Measurements from ENCODE around the gene KCNS3. TPM values are rescaled to one million over a fixed set of nuclear protein-coding genes. Genes with fewer than 3 reads are reported as not detected.

KCNS3 gene
- total RNA-seq, 1 experiment from 2014 or later = 28.8 TPM

- Histone ChIP-seq H3K4me1 (replicated peaks; ENCODE audit: insufficient read depth) (no peaks in the 10 kb centered on the region), H3K79me2 (ENCODE audit: low read depth) (no peaks in the 10 kb centered on the region), H3K4me2 (no peak overlapping the region), H3K27ac (no peak overlapping the region), H3K36me3 (ENCODE audit: low read depth) (no peaks in the 10 kb centered on the region), H2AFZ (no peak overlapping the region), H4K20me1 (ENCODE audit: insufficient read depth) (no peaks in the 10 kb centered on the region), H3F3A (ENCODE audit: insufficient read depth, low read depth) (no peaks in the 10 kb centered on the region), H3K27me3 (ENCODE audit: insufficient read depth, low read depth) (no peaks in the 10 kb centered on the region), H3K4me3 (no peak overlapping the region), H3K9me3 (ENCODE audit: insufficient read depth, low read depth) (no peaks in the 10 kb centered on the region), H3K9me2 (ENCODE audit: insufficient read depth) (no peaks in the 10 kb centered on the region; the same call in 1 of the 2 replicates)
- ChIA-PET CTCF (no interaction called here), POLR2A (ENCODE audit: unreplicated experiment) (no interaction called here)
- no peak for DNase-seq
- intact Hi-C loops (cut with micrococcal nuclease; ENCODE audit: unreplicated experiment) = no loop called here
- TF ChIP-seq CTCF (conservative IDR thresholded peaks at IDR 0.05) = no peak
- no peak for TF ChIP-seq EZH2 (IDR thresholded peaks at IDR 0.05; ENCODE audit: low read depth)
- no TSS peak for BruUV-seq (replicated peaks)
These were observed 43.0 kb upstream of the KCNS3 start for GRCh38 chr2:17835516-17835915.

- no TSS peak for BruUV-seq (replicated peaks)
- H3K27ac ChIP-seq = no peak overlapping the region
- H3K4me3 ChIP-seq = no peak overlapping the region
- POLR2A ChIA-PET (ENCODE audit: unreplicated experiment) = no interaction called here
- no peaks in the 10 kb centered on the region for H3K36me3 ChIP-seq (ENCODE audit: low read depth)
- TF ChIP-seq CTCF (conservative IDR thresholded peaks at IDR 0.05) (no peak), EZH2 (IDR thresholded peaks at IDR 0.05; ENCODE audit: low read depth) (no peak)
- H4K20me1 ChIP-seq (ENCODE audit: insufficient read depth) = no peaks in the 10 kb centered on the region
- intact Hi-C loops (cut with micrococcal nuclease; ENCODE audit: unreplicated experiment) = no loop called here
- no peaks in the 10 kb centered on the region for H3K9me2 ChIP-seq (ENCODE audit: insufficient read depth)
- H3K27me3 ChIP-seq (ENCODE audit: insufficient read depth, low read depth) = no peaks in the 10 kb centered on the region
- CTCF ChIA-PET = no interaction called here
- no peaks in the 10 kb centered on the region for H3F3A ChIP-seq (ENCODE audit: insufficient read depth, low read depth)
- no peak overlapping the region for H2AFZ ChIP-seq
- H3K4me1 ChIP-seq (replicated peaks; ENCODE audit: insufficient read depth) = no peaks in the 10 kb centered on the region
- H3K9me3 ChIP-seq (ENCODE audit: insufficient read depth, low read depth) = no peaks in the 10 kb centered on the region
- H3K79me2 ChIP-seq (ENCODE audit: low read depth) = no peaks in the 10 kb centered on the region
- no peak for DNase-seq
- H3K4me2 ChIP-seq = no peak overlapping the region
These were observed 38.5 kb upstream of the KCNS3 start for GRCh38 chr2:17839959-17840358.

GRCh38 chr2:17843457-17843856 is 35.0 kb upstream of the KCNS3 start:
- intact Hi-C loops (cut with micrococcal nuclease; ENCODE audit: unreplicated experiment) = no loop called here

More at GRCh38 chr2:17843457-17843856, 35.0 kb upstream of the KCNS3 start:
- no peak overlapping the region for H3K27ac ChIP-seq
- no peak overlapping the region for H2AFZ ChIP-seq
- no peak for TF ChIP-seq CTCF (conservative IDR thresholded peaks at IDR 0.05)
- no peak for TF ChIP-seq EZH2 (IDR thresholded peaks at IDR 0.05; ENCODE audit: low read depth)
- no peaks in the 10 kb centered on the region for H3K79me2 ChIP-seq (ENCODE audit: low read depth)
- no peak for DNase-seq
- BruUV-seq (replicated peaks) = no TSS peak
- H3K36me3 ChIP-seq (ENCODE audit: low read depth) = no peaks in the 10 kb centered on the region
- no peaks in the 10 kb centered on the region; the same call in 1 of the 2 replicates for H3K9me3 ChIP-seq (ENCODE audit: insufficient read depth, low read depth)
- no peaks in the 10 kb centered on the region for H3K9me2 ChIP-seq (ENCODE audit: insufficient read depth)
- H3F3A ChIP-seq (ENCODE audit: insufficient read depth, low read depth) = no peaks in the 10 kb centered on the region
- POLR2A ChIA-PET (ENCODE audit: unreplicated experiment) = no interaction called here
- H3K4me2 ChIP-seq = no peak overlapping the region
- H3K27me3 ChIP-seq (ENCODE audit: insufficient read depth, low read depth) = no peaks in the 10 kb centered on the region
- CTCF ChIA-PET = no interaction called here
- H4K20me1 ChIP-seq (ENCODE audit: insufficient read depth) = no peaks in the 10 kb centered on the region
- H3K4me1 ChIP-seq (replicated peaks; ENCODE audit: insufficient read depth) = no peaks in the 10 kb centered on the region
- H3K4me3 ChIP-seq = no peak overlapping the region

Data from PC-9 (cell line).